Stimulated activated CD8-positive, alpha-beta memory T cell treated with anti-CD3 and anti-CD28 coated beads, Interleukin-2, amount 100 ng/mL, for 1 hour (primary cell): ENCODE data around the gene LRP3.
"Not testable (repeated sequence)": the region's sequence is repeated elsewhere in the genome, so short reads cannot be mapped to it uniquely, and the experiment has no call there.

Experiments used
- DNase-seq, 2 donors: peaks; one replicate each; pipeline ENCODE4 v3.0.0-alpha.2; 2020; ENCODE audit warnings: low read depth in 2 of 2

LRP3 gene

GRCh38 chr19:33202546-33203507 lies 8.7 kb downstream of the LRP3 start:
- no peak for DNase-seq

DNA sequence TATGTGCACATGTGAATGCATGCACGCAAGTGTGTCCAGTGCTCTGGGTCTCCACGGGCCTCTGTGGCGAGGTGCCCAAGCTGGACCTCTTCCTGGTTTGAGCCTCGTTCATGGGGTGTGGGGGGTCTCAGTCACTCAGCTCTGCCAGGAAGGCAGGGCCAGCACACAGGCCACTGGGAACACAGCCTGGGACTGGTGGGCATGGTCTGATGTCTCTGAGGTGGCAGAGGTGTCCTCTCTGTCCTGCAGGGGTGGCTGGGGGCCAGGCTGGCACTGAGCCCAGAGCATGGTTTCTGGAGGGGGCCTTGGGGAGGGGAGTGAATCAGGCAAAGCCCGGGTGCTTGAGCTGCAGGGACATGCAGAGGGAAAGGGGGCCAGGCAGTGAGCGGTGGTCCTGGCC lies 9.4 kb downstream of the LRP3 start:
- DNase-seq: no peak

DNA sequence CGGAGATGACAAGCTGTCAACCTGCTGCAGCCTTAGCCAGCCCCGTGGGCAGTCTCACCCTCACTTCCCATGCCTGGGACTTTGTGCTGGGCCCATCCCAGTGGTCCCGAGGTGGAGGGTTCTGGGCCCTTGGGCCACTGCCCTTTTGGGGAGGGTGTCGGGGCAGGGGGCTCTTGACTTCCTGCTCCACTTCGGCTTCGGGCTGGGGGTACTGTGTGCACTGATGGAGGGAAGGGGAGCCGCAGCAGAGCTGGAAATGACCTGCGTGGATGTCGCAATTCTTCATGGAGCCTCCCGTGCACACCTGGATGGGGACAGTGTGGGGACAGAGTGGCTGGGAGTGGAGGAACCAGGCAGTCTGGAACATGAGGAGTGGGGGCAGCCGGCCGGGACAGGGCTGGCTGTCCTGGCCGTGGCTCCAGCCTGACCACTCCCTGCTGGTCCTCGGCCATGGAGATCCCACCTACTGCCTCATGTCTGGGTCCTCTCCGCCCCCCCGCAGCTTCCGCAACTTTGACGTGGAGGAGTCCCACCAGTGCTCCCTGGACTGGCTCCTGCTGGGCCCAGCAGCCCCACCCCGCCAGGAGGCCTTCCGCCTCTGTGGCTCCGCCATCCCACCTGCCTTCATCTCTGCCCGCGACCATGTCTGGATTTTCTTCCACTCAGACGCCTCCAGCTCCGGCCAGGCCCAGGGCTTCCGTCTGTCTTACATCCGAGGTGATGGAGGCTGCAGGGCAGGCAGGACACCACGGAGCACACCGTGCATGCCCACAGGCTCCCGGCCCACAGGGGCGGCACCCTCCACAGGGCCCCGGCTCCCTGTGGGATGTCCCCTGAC lies 10.2 kb downstream of the LRP3 start:
- no peak for DNase-seq

DNA sequence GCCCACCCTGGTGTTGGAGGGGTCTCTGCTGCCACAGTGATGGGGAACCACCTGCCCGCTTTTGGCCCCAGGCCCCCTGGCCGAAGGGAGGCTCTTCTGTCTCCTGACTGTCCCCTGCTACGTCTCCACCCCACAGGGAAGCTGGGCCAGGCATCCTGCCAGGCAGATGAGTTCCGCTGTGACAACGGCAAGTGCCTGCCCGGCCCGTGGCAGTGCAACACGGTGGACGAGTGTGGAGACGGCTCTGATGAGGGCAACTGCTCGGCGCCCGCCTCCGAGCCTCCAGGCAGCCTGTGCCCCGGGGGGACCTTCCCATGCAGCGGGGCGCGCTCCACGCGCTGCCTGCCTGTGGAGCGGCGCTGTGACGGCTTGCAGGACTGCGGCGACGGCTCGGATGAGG lies 11.0 kb downstream of the LRP3 start:
- no peak for DNase-seq

GRCh38 chr19:33205531-33206260 lies 11.6 kb downstream of the LRP3 start:
- DNase-seq: no peak

DNA sequence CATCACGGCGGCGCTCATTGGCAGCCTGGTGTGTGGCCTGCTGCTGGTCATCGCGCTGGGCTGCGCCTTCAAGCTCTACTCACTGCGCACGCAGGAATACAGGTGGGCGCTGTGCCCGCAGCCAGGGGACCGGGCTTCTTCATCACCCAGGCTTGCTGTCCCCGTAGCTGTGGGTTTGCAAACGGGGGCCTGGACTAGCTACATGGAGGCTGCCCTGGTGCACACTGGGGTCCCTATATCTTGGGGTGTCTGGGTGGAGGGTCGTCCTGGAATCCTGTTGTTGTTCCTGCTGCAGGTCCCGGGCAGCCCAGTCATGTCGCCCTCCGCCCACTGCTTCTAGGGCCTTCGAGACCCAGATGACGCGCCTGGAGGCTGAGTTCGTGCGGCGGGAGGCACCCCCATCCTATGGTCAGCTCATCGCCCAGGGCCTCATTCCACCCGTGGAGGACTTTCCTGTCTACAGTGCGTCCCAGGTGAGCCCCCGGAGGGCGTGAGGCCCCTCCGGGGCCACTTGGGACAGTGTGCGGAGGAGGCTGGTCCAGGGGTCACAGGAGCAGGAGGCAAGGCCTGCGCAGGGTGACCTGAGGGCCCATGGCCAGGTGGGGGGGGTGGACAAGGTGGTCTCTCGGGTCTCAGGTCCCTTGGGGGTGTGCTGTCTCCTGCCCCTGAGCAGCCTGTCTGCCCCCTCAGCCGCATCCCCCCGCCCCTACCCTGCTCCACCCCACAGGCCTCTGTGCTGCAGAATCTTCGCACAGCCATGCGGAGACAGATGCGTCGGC lies 12.3 kb downstream of the LRP3 start:
- DNase-seq: no peak

GRCh38 chr19:33207040-33207620 lies 13.0 kb downstream of the LRP3 start:
- no peak for DNase-seq

DNA sequence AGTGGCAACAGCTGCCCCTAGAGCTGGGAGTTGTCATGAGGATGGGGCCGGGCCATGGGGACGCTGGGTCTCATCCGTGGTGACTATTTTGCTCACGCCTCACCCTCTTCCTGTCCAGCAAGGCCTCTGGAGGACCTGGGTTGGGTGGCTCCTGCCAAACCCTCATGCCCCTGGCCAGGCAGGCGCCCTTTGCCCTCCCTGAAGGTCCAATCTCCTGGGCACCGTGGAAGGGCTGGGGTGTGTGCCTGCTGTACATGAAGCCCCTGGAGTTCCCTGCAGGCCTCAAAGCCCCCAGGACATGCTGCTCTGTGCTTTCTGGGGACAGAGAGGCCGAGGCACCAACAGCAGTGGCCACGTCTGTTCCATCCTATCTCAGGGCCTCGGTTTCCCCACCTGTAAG lies 13.8 kb downstream of the LRP3 start:
- no peak for DNase-seq

- DNase-seq: no peak
Observed at GRCh38 chr19:33208371-33208895, 14.3 kb downstream of the LRP3 start.

DNA sequence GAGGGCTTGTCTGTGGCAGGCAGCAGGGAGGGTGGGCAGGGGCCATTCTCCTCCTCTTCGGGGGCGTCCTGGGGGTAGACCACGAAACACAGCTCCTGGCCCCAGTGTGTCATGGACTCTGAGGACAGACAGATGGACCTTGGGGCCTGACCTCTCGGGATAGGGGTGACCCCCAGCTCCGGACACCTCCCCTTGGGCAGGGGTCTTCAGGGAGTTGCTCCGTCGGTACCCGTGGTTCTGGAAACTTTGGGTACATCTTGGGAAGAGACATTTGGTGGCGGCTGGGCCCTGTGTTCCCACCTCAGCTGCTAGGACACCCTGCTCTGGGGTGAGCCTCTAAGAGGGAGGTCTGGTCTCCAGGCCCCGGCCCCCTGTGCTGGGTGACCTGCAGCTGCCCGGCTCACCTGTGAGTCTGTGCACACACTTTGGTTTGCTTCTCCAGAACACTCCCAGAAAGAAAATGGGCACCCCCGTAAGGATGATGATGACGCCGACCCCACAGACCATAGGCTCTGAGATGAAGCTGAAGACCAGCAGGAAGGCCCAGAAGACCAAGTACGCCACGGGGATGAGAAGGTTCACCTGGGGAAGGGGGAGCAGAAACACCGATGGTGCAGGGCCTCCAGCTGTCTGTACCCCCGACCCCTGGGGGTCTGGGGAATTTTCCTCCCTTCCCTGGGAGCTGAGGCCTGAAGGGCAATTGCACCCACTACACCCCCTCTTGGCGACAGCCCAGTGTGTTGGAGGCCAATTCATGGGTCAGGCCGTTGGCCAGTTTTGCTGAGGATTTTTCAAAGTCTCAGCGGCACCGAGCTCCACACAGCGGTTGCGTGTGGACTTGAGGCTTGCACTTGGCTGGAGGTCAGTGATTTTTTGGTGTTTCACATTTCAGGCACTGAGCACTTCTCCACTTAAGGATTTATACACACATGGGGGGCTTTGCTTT lies 15.0 kb downstream of the LRP3 start:
- no peak for DNase-seq

GRCh38 chr19:33209850-33210230 lies 15.7 kb downstream of the LRP3 start:
- not testable (repeated sequence) for DNase-seq

GRCh38 chr19:33210266-33210940 lies 16.3 kb downstream of the LRP3 start:
- no peak for DNase-seq

DNA sequence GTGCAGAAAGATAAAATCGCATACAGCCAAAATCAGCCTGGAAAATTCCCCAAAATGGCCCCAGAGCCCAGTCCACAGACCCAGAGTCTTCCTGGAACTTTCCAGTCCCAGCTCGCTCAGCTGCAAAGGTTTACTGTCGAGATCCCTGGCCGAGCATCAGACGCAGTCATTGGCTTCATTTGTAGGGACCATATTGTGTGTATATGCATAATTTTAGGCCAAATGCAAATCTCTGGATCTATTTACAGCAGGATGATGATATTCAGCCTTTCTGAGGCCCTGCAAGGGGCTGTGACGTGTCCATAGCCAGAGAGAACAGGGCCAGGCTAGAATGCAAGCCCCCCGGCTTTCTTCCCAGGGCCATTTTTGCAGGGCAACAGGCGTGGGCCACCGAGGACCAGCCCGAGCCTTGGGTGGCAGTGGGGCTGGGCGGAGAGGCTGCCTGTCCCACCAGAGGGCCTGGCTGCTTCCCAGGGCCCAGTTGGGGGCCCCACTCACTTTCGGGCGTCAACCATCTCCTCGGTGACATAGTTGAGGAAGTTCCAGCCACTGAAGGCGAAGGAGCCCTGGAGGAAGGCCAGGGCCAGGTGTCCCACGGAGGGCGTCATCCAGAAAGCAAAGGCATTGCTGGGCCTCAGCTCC lies 17.8 kb downstream of the LRP3 start:
- DNase-seq: no peak

- no peak for DNase-seq
Observed at GRCh38 chr19:33212436-33213172, 18.5 kb downstream of the LRP3 start.

DNA sequence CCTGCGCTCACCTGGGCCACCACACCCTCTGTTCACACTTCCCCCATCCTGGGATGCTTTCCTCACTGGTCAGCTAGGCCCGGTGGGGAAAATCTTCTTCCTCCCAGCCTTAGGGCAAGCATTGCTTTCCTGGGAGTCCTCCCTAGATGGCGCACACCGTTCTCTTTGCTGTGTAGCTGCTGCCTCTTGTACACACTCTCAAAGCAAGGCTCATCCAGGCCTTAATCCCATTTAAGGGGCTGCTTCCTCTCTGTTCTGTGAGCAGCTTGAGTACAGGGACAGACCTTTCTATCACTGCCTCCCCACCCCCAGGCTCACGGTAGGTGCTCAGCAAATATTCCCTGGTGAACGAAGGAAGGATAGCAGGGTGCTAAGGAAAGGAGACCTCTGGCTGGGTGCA lies 20.5 kb downstream of the LRP3 start:
- DNase-seq: no peak

DNA sequence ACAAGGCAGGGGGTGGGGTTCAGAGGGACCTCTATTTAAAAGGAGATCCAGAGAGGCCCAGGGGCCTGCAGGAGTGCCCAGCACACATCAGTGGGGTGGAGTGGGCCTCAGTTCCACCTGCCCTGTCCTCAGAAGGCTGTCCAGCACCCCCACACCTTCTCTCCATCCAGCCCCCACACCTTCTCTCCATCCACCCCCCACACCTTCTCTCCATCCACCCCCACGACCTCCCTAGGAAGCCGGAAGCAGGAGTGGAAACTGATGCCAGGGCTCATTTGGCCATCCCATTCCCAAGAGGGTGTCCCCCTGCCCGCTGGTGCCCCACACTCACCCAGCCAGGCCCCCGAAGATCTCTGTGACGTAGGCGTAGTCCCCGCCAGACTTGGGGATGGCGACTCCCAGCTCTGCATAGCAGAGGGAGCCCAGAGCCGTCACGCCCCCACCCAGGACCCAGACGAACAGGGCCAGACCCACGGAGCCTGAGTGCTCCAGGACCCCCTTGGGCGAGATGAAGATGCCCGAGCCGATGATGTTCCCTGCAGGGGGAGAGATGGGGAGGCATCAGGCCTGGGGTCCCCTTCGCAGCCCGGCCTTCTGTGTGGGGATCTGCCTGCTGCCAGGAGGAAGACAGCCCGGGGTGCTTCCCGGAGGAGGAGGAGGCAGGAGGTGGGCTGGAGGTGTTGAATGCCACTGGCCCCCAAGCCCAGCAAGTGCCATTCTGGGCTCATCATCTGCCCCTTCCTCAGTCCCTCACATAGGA lies 21.5 kb downstream of the LRP3 start:
- DNase-seq: no peak
